ENCODE results near the gene GTF2H3. TPM values are rescaled to one million over a fixed set of nuclear protein-coding genes. Genes with fewer than 3 reads are reported as not detected.

GTF2H3 gene
- total and polyA plus RNA-seq, 2 donors (not counting 1 experiment from before 2014, with no cell fraction given): 10.5 to 24.2 TPM

DNA sequence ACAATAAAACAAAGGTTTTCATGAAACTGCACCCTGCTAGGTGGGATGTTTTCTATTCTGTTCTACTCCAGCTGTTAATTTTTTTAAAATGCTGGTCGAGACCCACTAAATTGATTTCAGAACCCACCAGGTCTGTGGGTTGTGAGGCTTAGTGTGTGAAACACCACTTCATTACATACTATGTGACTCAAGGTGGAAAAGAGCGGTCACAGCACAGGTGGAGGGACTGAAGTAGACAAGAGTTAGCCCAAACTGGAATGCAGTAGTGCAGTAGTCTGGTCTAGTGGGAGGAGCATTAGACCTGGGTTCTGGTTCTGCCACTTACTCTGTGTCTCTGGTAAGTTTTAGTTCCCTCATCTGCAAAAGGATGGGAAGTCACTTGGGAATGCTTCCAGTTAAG lies 19.5 kb upstream of the GTF2H3 start:
- ChIA-PET CTCF (no interaction called here), POLR2A (no interaction called here)
- Mint-ChIP-seq H3K4me3 (no peak overlapping the region), H3K27me3 (no peaks in the 10 kb centered on the region), H3K9me3 (ENCODE audit: insufficient read depth) (no peaks in the 10 kb centered on the region), H3K27ac (no peak overlapping the region), H3K4me1 (no peaks in the 10 kb centered on the region)
- H3K36me3 ChIP-seq (replicated peaks in 1 of 2; ENCODE audit: control extremely low read depth in 1 of 2, control insufficient read depth in 1 of 2, extremely low read depth in 1 of 2, insufficient read depth in 2 of 2, low read length in 1 of 2): peaks cover 13 to 89% of the 10 kb centered on the region in 2 experiments
- TF ChIP-seq EZH2 (IDR thresholded peaks at IDR 0.05; ENCODE audit: borderline replicate concordance, insufficient read depth, low read depth, low read length, poor library complexity, severe bottlenecking): no peak
- no peak overlapping the region for H3K27ac ChIP-seq (ENCODE audit: low read length in 2 of 2)
- no peaks in the 10 kb centered on the region for H3K27me3 ChIP-seq (replicated peaks in 1 of 4; ENCODE audit: control extremely low read depth in 1 of 4, control insufficient read depth in 3 of 4, insufficient read depth in 4 of 4, low read length in 3 of 4)
- intact Hi-C loops (cut with micrococcal nuclease): no loop called here
- H3K4me1 ChIP-seq (ENCODE audit: control insufficient read depth in 2 of 2, insufficient read depth in 2 of 2, low read length in 2 of 2): no peaks in the 10 kb centered on the region
- H3K4me3 ChIP-seq (ENCODE audit: control extremely low read depth in 1 of 5, extremely low read depth in 1 of 5, insufficient read depth in 1 of 5, low read depth in 2 of 5, low read length in 4 of 5): no peak overlapping the region
- H3K9ac ChIP-seq (ENCODE audit: low read length): no peak overlapping the region
- peaks cover 15% of the 10 kb centered on the region for H3K79me2 ChIP-seq (ENCODE audit: control insufficient read depth, insufficient read depth, low read length)
- no peaks in the 10 kb centered on the region for H3K9me3 ChIP-seq (ENCODE audit: control extremely low read depth in 1 of 3, control insufficient read depth in 2 of 3, insufficient read depth in 1 of 3, low read length in 2 of 3)
- no peak overlapping the region for H2AFZ ChIP-seq (ENCODE audit: insufficient read depth, low read depth, low read length, poor library complexity, severe bottlenecking)
- ATAC-seq (ENCODE audit: low read depth) (no peak), DNase-seq (no peak)
- H3K4me2 ChIP-seq (replicated peaks; ENCODE audit: low read depth, low read length, poor library complexity, severe bottlenecking): no peak overlapping the region
- H4K20me1 ChIP-seq (ENCODE audit: control insufficient read depth, insufficient read depth, low read length, poor library complexity, severe bottlenecking): no peaks in the 10 kb centered on the region
- no CpG with 5 or more reads among the region's 2 CpGs for WGBS (ENCODE audit: insufficient coverage)

DNA sequence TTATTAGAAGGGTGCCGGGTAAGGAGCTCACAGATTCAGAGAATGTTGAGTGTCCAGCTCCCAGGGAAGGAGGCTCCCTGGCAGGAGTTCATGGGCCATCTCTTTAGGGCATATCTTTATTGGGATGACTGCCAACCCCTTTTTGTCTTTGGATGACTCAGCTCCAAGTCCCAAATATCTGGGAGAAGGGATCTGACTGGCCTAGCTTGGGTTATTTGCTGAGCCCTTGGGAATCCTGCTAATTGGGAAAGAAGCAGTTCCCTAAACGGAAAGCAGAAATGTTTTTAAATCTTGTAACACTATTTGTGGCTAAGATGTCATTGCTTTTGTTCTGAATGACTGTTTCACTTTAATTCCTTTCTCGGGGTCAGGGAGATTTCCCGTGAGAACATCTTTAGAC lies 19.1 kb upstream of the GTF2H3 start:
- intact Hi-C loops (cut with micrococcal nuclease): no loop called here
- H3K27ac Mint-ChIP-seq: no peak overlapping the region
- TF ChIP-seq CTCF (IDR thresholded peaks at IDR 0.05): no peak
- no peak for TF ChIP-seq EZH2 (IDR thresholded peaks at IDR 0.05; ENCODE audit: borderline replicate concordance, insufficient read depth, low read depth, low read length, poor library complexity, severe bottlenecking)
- ChIA-PET POLR2A (no interaction called here), CTCF (no interaction called here)
- H3K9me3 Mint-ChIP-seq (ENCODE audit: insufficient read depth): no peaks in the 10 kb centered on the region
- Histone ChIP-seq H3K4me2 (replicated peaks; ENCODE audit: low read depth, low read length, poor library complexity, severe bottlenecking) (no peak overlapping the region), H3K9ac (ENCODE audit: low read length) (no peak overlapping the region), H3K9me3 (ENCODE audit: control extremely low read depth in 1 of 3, control insufficient read depth in 2 of 3, insufficient read depth in 1 of 3, low read length in 2 of 3) (no peaks in the 10 kb centered on the region), H3K27ac (ENCODE audit: low read length in 2 of 2) (no peak overlapping the region), H3K27me3 (replicated peaks in 1 of 4; ENCODE audit: control extremely low read depth in 1 of 4, control insufficient read depth in 3 of 4, insufficient read depth in 4 of 4, low read length in 3 of 4) (no peaks in the 10 kb centered on the region), H3K4me3 (ENCODE audit: control extremely low read depth in 1 of 5, extremely low read depth in 1 of 5, insufficient read depth in 1 of 5, low read depth in 2 of 5, low read length in 4 of 5) (no peak overlapping the region), H2AFZ (ENCODE audit: insufficient read depth, low read depth, low read length, poor library complexity, severe bottlenecking) (no peak overlapping the region), H3K4me1 (ENCODE audit: control insufficient read depth in 2 of 2, insufficient read depth in 2 of 2, low read length in 2 of 2) (no peaks in the 10 kb centered on the region), H4K20me1 (ENCODE audit: control insufficient read depth, insufficient read depth, low read length, poor library complexity, severe bottlenecking) (no peaks in the 10 kb centered on the region), H3K36me3 (replicated peaks in 1 of 2; ENCODE audit: control extremely low read depth in 1 of 2, control insufficient read depth in 1 of 2, extremely low read depth in 1 of 2, insufficient read depth in 2 of 2, low read length in 1 of 2) (peaks cover 13 to 89% of the 10 kb centered on the region in 2 experiments), H3K79me2 (ENCODE audit: control insufficient read depth, insufficient read depth, low read length) (peaks cover 11% of the 10 kb centered on the region)
- H3K4me1 Mint-ChIP-seq: no peaks in the 10 kb centered on the region
- 93% methylated on average over 4 of the region's 4 CpGs for whole genome bisulfite sequencing (ENCODE audit: insufficient coverage)
- H3K4me3 Mint-ChIP-seq: no peak overlapping the region
- no peak for ATAC-seq (ENCODE audit: low read depth)
- H3K27me3 Mint-ChIP-seq: no peaks in the 10 kb centered on the region
- no peak for DNase-seq
